Subcutaneous adipose tissue (tissue), 4 donors: ENCODE data around the gene LCE1E. TPM values are rescaled to one million over a fixed set of nuclear protein-coding genes. Genes with fewer than 3 reads are reported as not detected.

Experiments used
- CTCF ChIP-seq: fragments of 450-650 bp; IDR thresholded peaks from one replicate; pipeline ENCODE4 v1.5.1; 2016; ENCODE audit warnings: low read depth, mild to moderate bottlenecking, control low read depth, antibody characterized with exemption, moderate library complexity
- total RNA-seq, 4 donors: library from RNA; depleted of rRNA; stranded (reverse); fragments of >200 nt; gene quantifications; one replicate each; pipeline ENCODE4 v1.1.0, GENCODE V29; 2016

Gene LCE1E
- total RNA-seq, 4 donors from 2014 or later = not detected

GRCh38 chr1:152760551-152761190 lies 25.4 kb upstream of the LCE1E start:
- TF ChIP-seq CTCF = no peak

- no peak for TF ChIP-seq CTCF
Measured at GRCh38 chr1:152761609-152762213, 24.3 kb upstream of the LCE1E start.

DNA sequence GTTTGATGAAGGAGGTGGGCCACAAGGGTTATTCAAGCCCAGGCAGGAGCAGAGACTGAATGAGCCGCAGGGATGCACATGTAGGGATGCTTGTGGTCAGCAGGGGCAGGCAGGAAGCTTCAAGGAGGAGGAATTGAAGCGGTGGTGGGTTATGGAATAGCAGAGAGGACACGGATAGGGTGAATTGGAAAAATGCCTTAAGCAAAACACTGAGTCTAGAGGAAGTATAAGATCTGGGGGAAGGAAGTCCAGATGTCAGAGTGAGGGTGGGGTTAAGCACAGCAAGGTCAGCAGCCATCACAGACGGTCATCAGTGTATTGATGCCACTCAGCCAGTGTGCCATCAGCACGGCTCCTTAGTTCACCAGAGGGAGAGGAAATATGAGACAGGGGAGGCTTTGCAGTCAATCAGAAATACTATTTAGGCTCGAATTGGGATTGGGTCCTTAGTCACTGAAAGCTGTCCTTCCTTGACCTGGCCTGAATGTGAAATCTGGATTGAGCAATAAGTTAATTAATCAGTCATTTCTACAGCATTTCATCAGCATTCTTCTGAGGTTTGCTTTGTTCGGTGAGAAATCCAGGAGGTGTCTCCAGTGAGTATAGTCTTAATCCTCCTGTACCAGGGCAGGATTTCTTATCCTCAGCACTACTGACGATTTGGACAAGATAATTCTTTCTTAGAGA lies 17.1 kb upstream of the LCE1E start:
- no peak for TF ChIP-seq CTCF

DNA sequence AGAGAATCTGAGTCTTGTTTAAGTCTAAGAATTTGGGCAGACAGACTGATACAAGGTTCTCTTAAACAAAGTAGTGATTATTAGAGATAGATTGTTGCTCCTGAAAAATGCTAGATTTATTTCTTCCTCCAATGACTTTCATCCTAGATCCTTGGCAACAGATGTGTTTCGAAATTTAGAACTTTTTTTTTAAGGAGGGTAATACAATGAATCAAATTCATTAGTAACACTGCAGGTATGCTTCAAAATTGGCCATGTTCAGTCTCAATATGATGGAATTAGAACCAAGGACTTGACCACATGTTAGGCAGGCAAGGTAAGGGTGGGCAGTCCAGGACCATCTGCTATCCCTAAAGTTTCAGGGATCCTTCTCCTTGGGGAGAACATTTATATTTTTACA lies 15.6 kb upstream of the LCE1E start:
- TF ChIP-seq CTCF = no peak

DNA sequence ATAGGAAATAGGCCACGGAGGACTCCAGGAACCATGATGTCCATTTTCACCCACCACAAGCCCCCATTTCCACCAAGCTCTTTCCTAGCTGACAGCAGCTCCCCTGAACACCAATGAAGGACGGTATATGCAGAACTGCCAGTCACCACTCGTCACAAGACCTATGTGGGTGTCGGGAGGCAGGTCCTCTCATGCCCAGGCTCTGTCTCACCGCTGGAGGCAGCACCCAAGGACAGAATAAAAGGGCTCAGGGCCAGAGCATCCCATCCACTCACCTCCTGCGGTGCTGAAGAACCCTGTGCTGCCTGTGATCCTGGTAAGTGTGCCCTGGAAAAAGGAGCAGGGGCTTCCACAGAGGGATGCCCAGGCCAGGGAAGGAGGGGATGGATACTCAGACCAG lies 11.2 kb upstream of the LCE1E start, which contains the start of gene LCE1F:
TSS of gene LCE1F (plus strand) at position 266 of the 400 bp plus-strand sequence. CDS start 1,232 bp downstream, outside the sequence.
- no peak for TF ChIP-seq CTCF

DNA sequence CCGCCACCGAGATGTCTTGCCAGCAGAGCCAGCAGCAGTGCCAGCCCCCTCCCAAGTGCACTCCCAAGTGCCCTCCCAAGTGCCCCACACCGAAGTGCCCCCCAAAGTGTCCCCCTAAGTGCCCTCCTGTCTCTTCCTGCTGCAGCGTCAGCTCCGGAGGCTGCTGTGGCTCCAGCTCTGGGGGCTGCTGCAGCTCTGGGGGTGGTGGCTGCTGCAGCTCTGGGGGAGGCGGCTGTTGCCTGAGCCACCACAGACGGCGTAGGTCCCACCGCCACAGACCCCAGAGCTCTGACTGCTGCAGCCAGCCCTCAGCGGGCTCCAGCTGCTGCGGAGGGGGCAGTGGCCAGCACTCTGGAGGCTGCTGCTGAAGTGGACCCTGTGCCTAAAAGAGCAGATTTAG lies 9.7 kb upstream of the LCE1E start:
- no peak for TF ChIP-seq CTCF

GRCh38 chr1:152777510-152778137 lies 8.4 kb upstream of the LCE1E start:
- no peak for TF ChIP-seq CTCF
